Measurements from ENCODE around the gene REM2. TPM values are rescaled to one million over a fixed set of nuclear protein-coding genes. Genes with fewer than 3 reads are reported as not detected.
A peak's percentile ranks its signal among the peaks of the same experiment; 100 is the strongest.

The REM2 gene
- total and polyA plus RNA-seq, 4 donors: 0.08 to 0.14 (median 0.11) TPM; not detected in 1

DNA sequence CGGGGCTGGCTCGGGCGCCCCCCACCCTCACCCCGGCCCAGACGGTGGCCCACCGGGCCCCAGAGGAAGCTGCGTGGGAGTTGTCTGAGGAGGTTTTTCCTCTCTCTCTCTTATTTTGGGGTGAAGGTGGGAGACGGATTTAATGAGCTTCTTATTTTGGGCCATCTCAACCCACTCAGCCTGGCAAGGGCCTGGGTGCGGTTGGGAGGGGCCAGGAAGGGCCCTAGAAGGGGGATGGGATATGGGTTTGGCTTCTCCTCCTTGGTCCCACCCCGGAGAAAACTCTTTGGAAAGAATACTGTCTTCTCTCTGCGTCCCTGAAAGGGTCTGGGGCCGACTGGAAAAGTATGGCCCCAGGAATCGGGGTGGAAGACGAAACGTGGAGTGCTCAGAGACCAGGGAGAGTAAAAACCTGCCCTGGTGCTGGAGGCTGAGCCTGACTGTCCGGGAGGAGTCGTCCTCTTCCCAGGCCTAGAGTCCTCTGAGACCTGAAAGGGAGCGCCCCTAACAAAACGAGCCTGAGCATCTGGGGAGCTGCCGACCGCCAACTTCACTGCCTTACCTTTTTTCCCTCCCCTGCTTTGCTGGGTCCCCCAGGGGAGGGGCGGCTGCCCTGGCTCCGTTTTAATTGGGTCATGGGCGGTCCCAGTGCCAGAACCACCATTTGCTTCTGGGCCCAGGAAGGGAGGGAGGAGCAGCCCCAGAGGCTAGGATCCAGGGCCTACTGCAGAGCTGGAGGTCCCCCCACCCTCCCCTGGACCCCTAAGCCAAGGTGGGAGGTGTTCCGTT lies 45.1 kb upstream of the REM2 start:
- DNase-seq (ENCODE audit: low spot score): no peak
- H3K36me3 ChIP-seq (ENCODE audit: control insufficient read depth in 4 of 4, insufficient read depth in 3 of 4, low read depth in 1 of 4, low read length in 3 of 4): peaks cover 3 to 11% (median 5%) of the 10 kb centered on the region in 4 donors
- H3K4me1 ChIP-seq (ENCODE audit: control insufficient read depth in 4 of 4, insufficient read depth in 4 of 4, low read length in 3 of 4): peaks cover 0 to 18% (median 3%) of the 10 kb centered on the region in 4 donors
- TF ChIP-seq YY1 (IDR thresholded peaks at IDR 0.05) (no peak), FOXA2 (IDR thresholded peaks at IDR 0.05) (no peak), HNF4G (IDR thresholded peaks at IDR 0.05) (no peak), RXRA (IDR thresholded peaks at IDR 0.05) (no peak), HNF4A (conservative IDR thresholded peaks at IDR 0.05) (no peak), JUND (IDR thresholded peaks at IDR 0.05) (no peak), FOXA1 (IDR thresholded peaks at IDR 0.05) (no peak), SP1 (IDR thresholded peaks at IDR 0.05) (no peak)
- TF ChIP-seq, protein P1, sequence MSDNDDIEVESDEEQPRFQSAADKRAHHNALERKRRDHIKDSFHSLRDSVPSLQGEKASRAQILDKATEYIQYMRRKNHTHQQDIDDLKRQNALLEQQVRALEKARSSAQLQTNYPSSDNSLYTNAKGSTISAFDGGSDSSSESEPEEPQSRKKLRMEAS (IDR thresholded peaks at IDR 0.05): no peak
- TF ChIP-seq, protein P2, sequence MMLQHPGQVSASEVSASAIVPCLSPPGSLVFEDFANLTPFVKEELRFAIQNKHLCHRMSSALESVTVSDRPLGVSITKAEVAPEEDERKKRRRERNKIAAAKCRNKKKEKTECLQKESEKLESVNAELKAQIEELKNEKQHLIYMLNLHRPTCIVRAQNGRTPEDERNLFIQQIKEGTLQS (IDR thresholded peaks at IDR 0.05): no peak
- TF ChIP-seq, protein P3, sequence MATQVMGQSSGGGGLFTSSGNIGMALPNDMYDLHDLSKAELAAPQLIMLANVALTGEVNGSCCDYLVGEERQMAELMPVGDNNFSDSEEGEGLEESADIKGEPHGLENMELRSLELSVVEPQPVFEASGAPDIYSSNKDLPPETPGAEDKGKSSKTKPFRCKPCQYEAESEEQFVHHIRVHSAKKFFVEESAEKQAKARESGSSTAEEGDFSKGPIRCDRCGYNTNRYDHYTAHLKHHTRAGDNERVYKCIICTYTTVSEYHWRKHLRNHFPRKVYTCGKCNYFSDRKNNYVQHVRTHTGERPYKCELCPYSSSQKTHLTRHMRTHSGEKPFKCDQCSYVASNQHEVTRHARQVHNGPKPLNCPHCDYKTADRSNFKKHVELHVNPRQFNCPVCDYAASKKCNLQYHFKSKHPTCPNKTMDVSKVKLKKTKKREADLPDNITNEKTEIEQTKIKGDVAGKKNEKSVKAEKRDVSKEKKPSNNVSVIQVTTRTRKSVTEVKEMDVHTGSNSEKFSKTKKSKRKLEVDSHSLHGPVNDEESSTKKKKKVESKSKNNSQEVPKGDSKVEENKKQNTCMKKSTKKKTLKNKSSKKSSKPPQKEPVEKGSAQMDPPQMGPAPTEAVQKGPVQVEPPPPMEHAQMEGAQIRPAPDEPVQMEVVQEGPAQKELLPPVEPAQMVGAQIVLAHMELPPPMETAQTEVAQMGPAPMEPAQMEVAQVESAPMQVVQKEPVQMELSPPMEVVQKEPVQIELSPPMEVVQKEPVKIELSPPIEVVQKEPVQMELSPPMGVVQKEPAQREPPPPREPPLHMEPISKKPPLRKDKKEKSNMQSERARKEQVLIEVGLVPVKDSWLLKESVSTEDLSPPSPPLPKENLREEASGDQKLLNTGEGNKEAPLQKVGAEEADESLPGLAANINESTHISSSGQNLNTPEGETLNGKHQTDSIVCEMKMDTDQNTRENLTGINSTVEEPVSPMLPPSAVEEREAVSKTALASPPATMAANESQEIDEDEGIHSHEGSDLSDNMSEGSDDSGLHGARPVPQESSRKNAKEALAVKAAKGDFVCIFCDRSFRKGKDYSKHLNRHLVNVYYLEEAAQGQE (IDR thresholded peaks at IDR 0.05): no peak
- TF ChIP-seq, protein P4, sequence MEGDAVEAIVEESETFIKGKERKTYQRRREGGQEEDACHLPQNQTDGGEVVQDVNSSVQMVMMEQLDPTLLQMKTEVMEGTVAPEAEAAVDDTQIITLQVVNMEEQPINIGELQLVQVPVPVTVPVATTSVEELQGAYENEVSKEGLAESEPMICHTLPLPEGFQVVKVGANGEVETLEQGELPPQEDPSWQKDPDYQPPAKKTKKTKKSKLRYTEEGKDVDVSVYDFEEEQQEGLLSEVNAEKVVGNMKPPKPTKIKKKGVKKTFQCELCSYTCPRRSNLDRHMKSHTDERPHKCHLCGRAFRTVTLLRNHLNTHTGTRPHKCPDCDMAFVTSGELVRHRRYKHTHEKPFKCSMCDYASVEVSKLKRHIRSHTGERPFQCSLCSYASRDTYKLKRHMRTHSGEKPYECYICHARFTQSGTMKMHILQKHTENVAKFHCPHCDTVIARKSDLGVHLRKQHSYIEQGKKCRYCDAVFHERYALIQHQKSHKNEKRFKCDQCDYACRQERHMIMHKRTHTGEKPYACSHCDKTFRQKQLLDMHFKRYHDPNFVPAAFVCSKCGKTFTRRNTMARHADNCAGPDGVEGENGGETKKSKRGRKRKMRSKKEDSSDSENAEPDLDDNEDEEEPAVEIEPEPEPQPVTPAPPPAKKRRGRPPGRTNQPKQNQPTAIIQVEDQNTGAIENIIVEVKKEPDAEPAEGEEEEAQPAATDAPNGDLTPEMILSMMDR (IDR thresholded peaks at IDR 0.05; ENCODE audit: low read depth, low read length, missing input control): no peak
- TF ChIP-seq, protein P5, sequence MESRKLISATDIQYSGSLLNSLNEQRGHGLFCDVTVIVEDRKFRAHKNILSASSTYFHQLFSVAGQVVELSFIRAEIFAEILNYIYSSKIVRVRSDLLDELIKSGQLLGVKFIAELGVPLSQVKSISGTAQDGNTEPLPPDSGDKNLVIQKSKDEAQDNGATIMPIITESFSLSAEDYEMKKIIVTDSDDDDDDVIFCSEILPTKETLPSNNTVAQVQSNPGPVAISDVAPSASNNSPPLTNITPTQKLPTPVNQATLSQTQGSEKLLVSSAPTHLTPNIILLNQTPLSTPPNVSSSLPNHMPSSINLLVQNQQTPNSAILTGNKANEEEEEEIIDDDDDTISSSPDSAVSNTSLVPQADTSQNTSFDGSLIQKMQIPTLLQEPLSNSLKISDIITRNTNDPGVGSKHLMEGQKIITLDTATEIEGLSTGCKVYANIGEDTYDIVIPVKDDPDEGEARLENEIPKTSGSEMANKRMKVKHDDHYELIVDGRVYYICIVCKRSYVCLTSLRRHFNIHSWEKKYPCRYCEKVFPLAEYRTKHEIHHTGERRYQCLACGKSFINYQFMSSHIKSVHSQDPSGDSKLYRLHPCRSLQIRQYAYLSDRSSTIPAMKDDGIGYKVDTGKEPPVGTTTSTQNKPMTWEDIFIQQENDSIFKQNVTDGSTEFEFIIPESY (IDR thresholded peaks at IDR 0.05): no peak
- peak overlapping the region; percentile 72 to 73 for H3K27ac ChIP-seq (ENCODE audit: low read depth in 1 of 2, low read length in 2 of 2)
- WGBS: 55% methylated on average over 25 of the region's 25 CpGs
- H3K9ac ChIP-seq (ENCODE audit: low read depth in 1 of 2, low read length in 2 of 2): peak overlapping the region; percentile 0 to 21
- no peaks in the 10 kb centered on the region for H3K9me3 ChIP-seq (ENCODE audit: control insufficient read depth in 4 of 4, low read length in 3 of 4)
- H3K27me3 ChIP-seq (ENCODE audit: control insufficient read depth in 4 of 4, insufficient read depth in 4 of 4, low read length in 3 of 4): no peaks in the 10 kb centered on the region
- peak overlapping the region in 2 of 3 donors; percentile 68 to 73 for H3K4me3 ChIP-seq (ENCODE audit: low read depth in 1 of 3, low read length in 3 of 3)

DNA sequence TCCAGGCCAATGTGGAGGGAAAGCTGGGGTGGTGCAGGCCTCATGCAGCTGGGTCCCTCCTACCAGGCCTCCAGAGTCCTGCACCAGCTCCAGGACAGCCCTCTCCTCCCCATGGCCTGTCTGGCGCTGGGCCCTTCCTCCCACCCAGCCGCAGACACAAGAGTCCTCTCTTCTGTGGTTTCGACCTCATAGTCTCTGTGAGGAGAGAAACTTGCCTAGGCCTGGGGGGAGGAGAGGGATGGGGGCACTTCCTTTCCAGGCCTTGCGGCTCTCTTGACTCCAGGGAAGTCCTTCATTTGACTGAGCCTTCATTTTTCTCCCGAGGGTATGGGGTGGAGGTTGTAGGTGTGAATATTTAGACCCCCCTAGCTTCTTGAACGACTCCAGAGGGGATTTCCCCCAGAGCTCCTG lies 44.4 kb upstream of the REM2 start:
- no peaks in the 10 kb centered on the region for H3K9me3 ChIP-seq (ENCODE audit: control insufficient read depth in 4 of 4, low read length in 3 of 4)
- 73% methylated on average over 6 of the region's 6 CpGs for WGBS
- H3K4me3 ChIP-seq (ENCODE audit: low read depth in 1 of 3, low read length in 3 of 3): peak overlapping the region in 1 of 3 donors; percentile 73
- no peaks in the 10 kb centered on the region for H3K27me3 ChIP-seq (ENCODE audit: control insufficient read depth in 4 of 4, insufficient read depth in 4 of 4, low read length in 3 of 4)
- DNase-seq (ENCODE audit: low spot score): no peak
- peak overlapping the region; percentile 25 to 73 for H3K27ac ChIP-seq (ENCODE audit: low read depth in 1 of 2, low read length in 2 of 2)
- H3K9ac ChIP-seq (ENCODE audit: low read depth in 1 of 2, low read length in 2 of 2): no peak overlapping the region
- peaks cover 3 to 6% (median 4%) of the 10 kb centered on the region in 4 donors for H3K36me3 ChIP-seq (ENCODE audit: control insufficient read depth in 4 of 4, insufficient read depth in 3 of 4, low read depth in 1 of 4, low read length in 3 of 4)
- peaks cover 0 to 18% (median 3%) of the 10 kb centered on the region in 4 donors for H3K4me1 ChIP-seq (ENCODE audit: control insufficient read depth in 4 of 4, insufficient read depth in 4 of 4, low read length in 3 of 4)
- TF ChIP-seq SP1 (IDR thresholded peaks at IDR 0.05) (no peak), HNF4G (IDR thresholded peaks at IDR 0.05) (no peak), YY1 (IDR thresholded peaks at IDR 0.05) (no peak), FOXA1 (IDR thresholded peaks at IDR 0.05) (no peak), NR2F2 (IDR thresholded peaks at IDR 0.05) (no peak), TAF1 (conservative IDR thresholded peaks at IDR 0.05) (no peak), EGR1 (IDR thresholded peaks at IDR 0.05; ENCODE audit: low read depth in 2 of 2) (no peak), GABPA (IDR thresholded peaks at IDR 0.05 in 1 of 2, conservative IDR thresholded peaks at IDR 0.05 in 1 of 2) (no peak), RAD21 (IDR thresholded peaks at IDR 0.05) (no peak)
- TF ChIP-seq, protein P2 (IDR thresholded peaks at IDR 0.05): no peak
- TF ChIP-seq, protein P5 (IDR thresholded peaks at IDR 0.05): no peak

Data from liver (tissue), 9 donors.